IMR-90 (cell line): Measurements from ENCODE around the gene TTLL11.

Source experiments
- BHLHE40 ChIP-seq: fragments of 150-350 bp; IDR thresholded peaks from 2 replicates; pipeline ENCODE4 v1.6.1; 2016; ENCODE audit warnings: mild to moderate bottlenecking, low read depth, low read length
- CTCF ChIP-seq: conservative IDR thresholded peaks from 2 replicates; pipeline ENCODE4 v1.5.1; 2012; ENCODE audit warnings: mild to moderate bottlenecking, low read depth, low read length, improper control_type of control experiment
- ELK1 ChIP-seq: fragments of 150-350 bp; IDR thresholded peaks from 2 replicates; pipeline ENCODE4 v1.6.1; 2016; ENCODE audit warnings: low read depth, mild to moderate bottlenecking, low read length, moderate library complexity, borderline replicate concordance
- FOS ChIP-seq: fragments of 150-350 bp; IDR thresholded peaks from 2 replicates; pipeline ENCODE4 v1.6.1; 2016; ENCODE audit warnings: low read depth, low read length
- MAFK ChIP-seq: IDR thresholded peaks from 2 replicates; pipeline ENCODE4 v1.6.1; 2012; ENCODE audit warnings: low read depth, low read length, improper control_type of control experiment
- NFE2L2 ChIP-seq: fragments of 150-350 bp; IDR thresholded peaks from 2 replicates; pipeline ENCODE4 v1.6.1; 2016; ENCODE audit warnings: low read depth, mild to moderate bottlenecking, low read length
- POLR2A ChIP-seq: IDR thresholded peaks from 2 replicates; pipeline ENCODE4 v1.6.1; 2012; ENCODE audit warnings: mild to moderate bottlenecking, low read depth, low read length
- RAD21 ChIP-seq: IDR thresholded peaks from 2 replicates; pipeline ENCODE4 v1.6.1; 2012; ENCODE audit warnings: low read length, improper control_type of control experiment
- RCOR1 ChIP-seq: IDR thresholded peaks from 2 replicates; pipeline ENCODE4 v1.6.1; 2012; ENCODE audit warnings: mild to moderate bottlenecking, low read length, improper control_type of control experiment; ENCODE audit not compliant: insufficient replicate concordance
- RFX5 ChIP-seq: IDR thresholded peaks from 2 replicates; pipeline ENCODE4 v1.8.0; 2012; ENCODE audit warnings: low read depth, mild to moderate bottlenecking, low read length, moderate library complexity

GRCh38 chr9:122129969-122130368, 36.9 kb upstream of the TTLL11 start:
- TF ChIP-seq RFX5 (no peak), CTCF (no peak), POLR2A (no peak), BHLHE40 (no peak), RCOR1 (no peak), ELK1 (no peak), MAFK (no peak), FOS (no peak), RAD21 (no peak), NFE2L2 (no peak)
